ENCODE data around the gene TMEM151B.
A peak's percentile ranks its signal among the peaks of the same experiment; 100 is the strongest.

The TMEM151B gene

DNA sequence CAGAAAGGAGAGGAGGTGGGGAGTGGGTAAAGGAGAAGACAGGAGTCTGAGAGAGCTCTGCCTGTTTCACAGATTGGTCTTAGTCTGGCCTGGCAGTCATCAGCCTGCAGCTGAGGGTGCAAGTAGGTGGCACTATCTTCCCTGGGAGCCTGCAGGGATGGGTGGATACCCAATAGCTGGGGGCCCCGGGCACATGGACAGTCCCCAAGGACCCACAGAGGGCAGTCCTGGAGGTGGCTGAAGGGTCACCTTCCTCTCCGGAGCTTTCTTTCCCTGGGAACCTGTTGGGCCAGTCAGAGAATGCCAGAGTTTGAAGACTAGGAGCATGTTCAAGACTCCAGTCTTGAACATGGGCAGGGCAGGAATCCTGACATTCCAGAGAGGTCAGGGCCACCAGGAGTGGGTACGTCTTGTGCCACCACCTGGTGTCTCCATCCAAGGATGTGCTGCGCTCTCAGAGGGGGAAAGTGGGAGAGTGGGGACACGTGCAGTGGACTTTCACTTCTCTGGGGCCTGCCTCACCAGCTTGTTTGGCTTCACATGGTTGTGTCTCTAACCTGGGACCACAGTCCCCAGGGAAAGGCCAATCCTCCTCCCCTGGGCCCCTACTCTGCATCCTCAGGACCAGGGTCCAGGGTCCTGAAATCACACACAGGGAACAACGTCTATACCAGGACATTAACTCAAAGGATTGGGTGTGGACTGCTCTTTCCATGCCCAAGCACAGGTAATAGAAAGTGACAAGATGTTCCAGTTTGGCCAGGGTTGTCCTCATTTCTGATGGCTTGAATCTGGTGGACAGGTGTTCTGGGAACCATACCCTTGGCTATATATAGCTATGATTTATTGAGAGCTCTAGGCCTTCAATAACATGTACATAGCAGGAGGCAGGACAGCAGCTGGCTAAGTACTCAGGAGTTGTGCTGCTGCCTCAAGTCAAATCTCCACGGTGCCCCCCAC lies 24.9 kb downstream of the TMEM151B start:
- Histone ChIP-seq H3K27ac (ENCODE audit: low read length) (no peak overlapping the region), H3K4me3 (ENCODE audit: low read depth in 1 of 2, low read length in 2 of 2) (no peak overlapping the region), H3K9me3 (ENCODE audit: control insufficient read depth in 1 of 2, low read length in 2 of 2) (no peaks in the 10 kb centered on the region), H3K36me3 (ENCODE audit: control insufficient read depth in 1 of 2, insufficient read depth in 2 of 2, low read length in 2 of 2) (peaks cover 0 to 1% of the 10 kb centered on the region in 2 donors), H3K4me1 (ENCODE audit: control insufficient read depth in 1 of 2, insufficient read depth in 2 of 2, low read length in 2 of 2) (peaks cover 2 to 13% of the 10 kb centered on the region in 2 donors), H3K27me3 (ENCODE audit: low read depth, low read length) (peaks cover 55% of the 10 kb centered on the region)

DNA sequence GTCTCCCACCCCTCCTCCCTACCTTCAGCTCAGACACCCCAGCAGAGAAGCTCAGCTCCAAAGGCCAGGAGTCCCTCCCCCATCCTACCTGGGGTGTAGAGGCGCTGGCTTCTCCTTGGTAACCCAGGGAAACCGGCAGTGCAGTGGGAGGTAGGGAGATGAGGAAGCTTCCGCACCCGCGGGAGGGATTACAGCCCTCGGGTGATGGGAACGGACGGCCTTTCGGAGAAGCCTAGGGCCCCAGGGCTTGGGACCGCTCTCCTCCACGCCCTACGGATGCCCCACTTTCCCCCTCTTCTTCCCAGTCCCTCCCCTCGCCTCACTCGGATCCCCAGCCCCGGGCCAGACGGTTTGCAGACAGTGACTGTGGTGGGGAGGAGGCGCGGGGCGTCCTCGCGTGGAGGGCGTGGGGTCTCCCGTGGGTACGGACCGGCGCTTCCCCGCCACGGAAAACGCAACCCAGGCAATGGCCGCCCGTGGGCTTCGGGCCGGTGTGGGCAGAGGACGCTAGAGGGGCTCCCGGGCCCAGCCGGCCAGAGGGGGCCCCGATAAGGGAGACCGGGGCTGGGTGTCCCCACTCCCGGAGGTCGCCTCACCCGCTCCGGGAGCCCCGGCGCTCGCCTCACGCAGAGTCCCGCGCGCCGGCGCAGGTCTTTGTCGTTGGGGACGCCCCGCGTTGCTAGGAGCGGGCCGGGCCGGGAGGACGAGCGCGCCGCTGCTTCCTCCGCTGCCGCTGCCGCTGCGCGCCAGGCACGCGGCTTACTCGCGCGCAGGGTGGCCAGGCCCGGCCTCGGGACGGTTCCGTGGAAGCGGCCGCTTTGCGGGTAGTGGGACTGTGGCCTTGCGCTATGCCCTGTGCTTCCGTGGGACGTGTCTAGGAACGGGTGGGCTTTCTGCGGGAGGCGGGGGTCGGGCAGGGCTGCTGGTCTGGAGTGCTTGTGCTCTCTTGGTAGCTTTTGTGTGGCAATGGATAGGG lies 27.1 kb downstream of the TMEM151B start:
- peak overlapping the region; percentile 21 to 78 for H3K4me3 ChIP-seq (ENCODE audit: low read depth in 1 of 2, low read length in 2 of 2)
- H3K4me1 ChIP-seq (ENCODE audit: control insufficient read depth in 1 of 2, insufficient read depth in 2 of 2, low read length in 2 of 2), result peaks cover 2 to 13% of the 10 kb centered on the region in 2 donors
- peaks cover 8 to 24% of the 10 kb centered on the region in 2 donors for H3K36me3 ChIP-seq (ENCODE audit: control insufficient read depth in 1 of 2, insufficient read depth in 2 of 2, low read length in 2 of 2)
- no peak overlapping the region for H3K27ac ChIP-seq (ENCODE audit: low read length)
- H3K27me3 ChIP-seq (ENCODE audit: low read depth, low read length), result peaks cover 48% of the 10 kb centered on the region
- H3K9me3 ChIP-seq (ENCODE audit: control insufficient read depth in 1 of 2, low read length in 2 of 2), result no peaks in the 10 kb centered on the region

DNA sequence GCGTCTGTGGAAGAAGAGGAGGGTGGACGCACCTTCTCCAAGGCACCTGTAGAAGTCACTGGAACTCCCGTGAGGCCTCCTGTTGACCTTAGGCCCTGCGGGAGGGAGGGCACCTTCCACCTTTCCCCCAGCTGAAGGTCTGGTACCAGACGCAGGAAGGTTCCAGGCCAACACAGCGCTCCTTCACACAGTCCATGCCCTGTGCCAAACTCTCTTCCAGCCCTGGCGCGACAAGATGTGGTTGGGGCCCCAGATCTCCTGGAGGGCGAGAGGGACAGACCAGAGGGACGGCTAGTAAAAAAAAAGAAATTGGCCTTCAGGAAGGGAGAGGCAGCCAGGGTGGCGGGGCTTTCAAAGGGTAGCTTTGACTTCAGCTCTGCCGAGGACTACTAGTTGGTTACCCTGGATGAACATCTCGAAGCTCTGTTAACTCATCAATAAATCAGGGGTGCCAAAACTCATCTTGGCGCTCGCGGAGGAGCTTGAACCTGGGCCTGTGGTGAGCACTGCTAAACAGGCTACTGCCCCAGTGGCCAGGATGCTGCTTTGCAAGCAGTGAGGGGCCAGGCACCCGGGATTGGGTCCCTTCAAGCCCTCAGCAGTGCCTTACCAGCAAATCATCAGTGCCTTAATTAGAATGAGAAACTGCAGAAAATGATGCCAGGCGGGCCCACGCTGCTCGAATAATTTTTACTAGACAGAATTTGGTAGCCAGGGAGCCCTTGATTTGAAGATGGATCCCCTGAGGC lies 28.0 kb downstream of the TMEM151B start:
- H3K9me3 ChIP-seq (ENCODE audit: control insufficient read depth in 1 of 2, low read length in 2 of 2), result no peaks in the 10 kb centered on the region
- peaks cover 40% of the 10 kb centered on the region for H3K27me3 ChIP-seq (ENCODE audit: low read depth, low read length)
- peak overlapping the region in 1 of 2 donors; percentile 78 for H3K4me3 ChIP-seq (ENCODE audit: low read depth in 1 of 2, low read length in 2 of 2)
- H3K27ac ChIP-seq (ENCODE audit: low read length), result no peak overlapping the region
- H3K4me1 ChIP-seq (ENCODE audit: control insufficient read depth in 1 of 2, insufficient read depth in 2 of 2, low read length in 2 of 2), result peaks cover 2 to 13% of the 10 kb centered on the region in 2 donors
- H3K36me3 ChIP-seq (ENCODE audit: control insufficient read depth in 1 of 2, insufficient read depth in 2 of 2, low read length in 2 of 2), result peaks cover 17 to 33% of the 10 kb centered on the region in 2 donors

DNA sequence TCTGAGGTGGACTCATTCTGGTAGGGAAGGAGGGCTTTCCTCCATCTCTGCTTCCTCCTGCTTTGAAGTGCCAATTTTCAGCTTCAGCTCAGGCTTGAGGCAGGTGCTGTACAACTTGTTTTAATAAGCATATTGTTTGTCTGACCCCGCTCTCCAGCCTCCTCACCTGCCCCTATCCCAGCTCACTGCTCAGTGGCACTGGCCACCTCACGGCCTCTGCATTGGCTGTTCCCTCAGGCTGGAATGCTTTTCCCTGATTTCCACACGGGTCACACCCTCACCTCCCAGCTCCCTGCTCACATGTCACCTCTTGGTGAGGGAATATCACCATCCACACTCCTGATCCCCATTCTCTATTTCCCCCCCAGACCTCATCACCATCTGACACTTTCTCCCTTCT lies 28.6 kb downstream of the TMEM151B start:
- Histone ChIP-seq H3K27ac (ENCODE audit: low read length) (no peak overlapping the region), H3K36me3 (ENCODE audit: control insufficient read depth in 1 of 2, insufficient read depth in 2 of 2, low read length in 2 of 2) (peaks cover 20 to 39% of the 10 kb centered on the region in 2 donors), H3K4me1 (ENCODE audit: control insufficient read depth in 1 of 2, insufficient read depth in 2 of 2, low read length in 2 of 2) (peaks cover 2 to 13% of the 10 kb centered on the region in 2 donors), H3K9me3 (ENCODE audit: control insufficient read depth in 1 of 2, low read length in 2 of 2) (no peaks in the 10 kb centered on the region), H3K4me3 (ENCODE audit: low read depth in 1 of 2, low read length in 2 of 2) (no peak overlapping the region), H3K27me3 (ENCODE audit: low read depth, low read length) (peaks cover 33% of the 10 kb centered on the region)

DNA sequence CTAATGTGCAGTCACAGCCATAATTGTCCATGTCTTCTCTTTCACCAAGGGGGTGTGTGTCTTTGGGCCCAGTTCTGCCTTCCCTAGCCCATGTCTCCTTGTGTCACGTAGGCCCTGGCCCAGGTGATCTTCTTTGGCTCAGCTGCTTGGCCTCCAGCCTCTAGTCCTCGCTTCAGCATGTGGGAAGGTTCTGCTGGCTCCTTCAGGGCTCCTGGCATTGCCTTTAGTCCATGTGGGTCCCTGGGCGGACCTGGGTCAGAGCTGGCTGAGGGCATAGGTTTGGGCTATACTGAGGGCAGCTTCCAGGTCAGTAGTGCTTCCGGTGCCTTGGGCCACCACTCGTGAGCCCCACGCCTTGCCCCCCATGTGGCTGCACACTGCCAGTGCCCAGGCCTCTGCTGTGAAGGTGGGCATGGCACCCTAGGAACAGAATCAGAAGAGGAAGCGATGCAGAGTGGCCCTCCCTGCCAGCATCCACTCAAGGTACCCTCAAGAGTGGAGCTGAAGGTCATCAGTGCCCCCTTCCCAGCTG lies 30.1 kb downstream of the TMEM151B start:
- H3K27me3 ChIP-seq (ENCODE audit: low read depth, low read length), result peaks cover 25% of the 10 kb centered on the region
- H3K9me3 ChIP-seq (ENCODE audit: control insufficient read depth in 1 of 2, low read length in 2 of 2), result no peaks in the 10 kb centered on the region
- peaks cover 2 to 13% of the 10 kb centered on the region in 2 donors for H3K4me1 ChIP-seq (ENCODE audit: control insufficient read depth in 1 of 2, insufficient read depth in 2 of 2, low read length in 2 of 2)
- peaks cover 25 to 53% of the 10 kb centered on the region in 2 donors for H3K36me3 ChIP-seq (ENCODE audit: control insufficient read depth in 1 of 2, insufficient read depth in 2 of 2, low read length in 2 of 2)
- H3K4me3 ChIP-seq (ENCODE audit: low read depth in 1 of 2, low read length in 2 of 2), result no peak overlapping the region
- H3K27ac ChIP-seq (ENCODE audit: low read length), result no peak overlapping the region

DNA sequence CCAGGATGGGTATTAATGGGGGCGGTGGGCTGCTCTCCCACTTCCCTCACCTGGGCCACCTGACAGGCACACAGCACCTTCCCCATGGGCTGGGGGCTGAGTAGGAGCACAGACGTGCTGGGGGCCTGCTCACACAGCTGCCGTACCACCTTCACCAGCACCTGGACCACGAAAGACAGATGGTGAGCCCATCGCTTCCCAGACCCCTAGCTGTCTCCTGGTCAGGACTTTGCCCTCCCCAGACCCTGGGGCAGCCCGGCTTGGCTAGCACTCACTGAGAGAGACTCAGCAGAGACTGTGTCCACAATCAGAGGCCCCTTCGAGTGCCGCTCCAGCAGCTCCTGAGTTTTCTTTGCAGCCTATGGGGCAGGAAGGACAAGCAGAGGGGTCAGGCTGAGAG lies 30.9 kb downstream of the TMEM151B start:
- Histone ChIP-seq H3K4me3 (ENCODE audit: low read depth in 1 of 2, low read length in 2 of 2) (no peak overlapping the region), H3K4me1 (ENCODE audit: control insufficient read depth in 1 of 2, insufficient read depth in 2 of 2, low read length in 2 of 2) (peaks cover 2 to 13% of the 10 kb centered on the region in 2 donors), H3K27me3 (ENCODE audit: low read depth, low read length) (peaks cover 19% of the 10 kb centered on the region), H3K27ac (ENCODE audit: low read length) (no peak overlapping the region), H3K36me3 (ENCODE audit: control insufficient read depth in 1 of 2, insufficient read depth in 2 of 2, low read length in 2 of 2) (peaks cover 33 to 60% of the 10 kb centered on the region in 2 donors), H3K9me3 (ENCODE audit: control insufficient read depth in 1 of 2, low read length in 2 of 2) (no peaks in the 10 kb centered on the region)

DNA sequence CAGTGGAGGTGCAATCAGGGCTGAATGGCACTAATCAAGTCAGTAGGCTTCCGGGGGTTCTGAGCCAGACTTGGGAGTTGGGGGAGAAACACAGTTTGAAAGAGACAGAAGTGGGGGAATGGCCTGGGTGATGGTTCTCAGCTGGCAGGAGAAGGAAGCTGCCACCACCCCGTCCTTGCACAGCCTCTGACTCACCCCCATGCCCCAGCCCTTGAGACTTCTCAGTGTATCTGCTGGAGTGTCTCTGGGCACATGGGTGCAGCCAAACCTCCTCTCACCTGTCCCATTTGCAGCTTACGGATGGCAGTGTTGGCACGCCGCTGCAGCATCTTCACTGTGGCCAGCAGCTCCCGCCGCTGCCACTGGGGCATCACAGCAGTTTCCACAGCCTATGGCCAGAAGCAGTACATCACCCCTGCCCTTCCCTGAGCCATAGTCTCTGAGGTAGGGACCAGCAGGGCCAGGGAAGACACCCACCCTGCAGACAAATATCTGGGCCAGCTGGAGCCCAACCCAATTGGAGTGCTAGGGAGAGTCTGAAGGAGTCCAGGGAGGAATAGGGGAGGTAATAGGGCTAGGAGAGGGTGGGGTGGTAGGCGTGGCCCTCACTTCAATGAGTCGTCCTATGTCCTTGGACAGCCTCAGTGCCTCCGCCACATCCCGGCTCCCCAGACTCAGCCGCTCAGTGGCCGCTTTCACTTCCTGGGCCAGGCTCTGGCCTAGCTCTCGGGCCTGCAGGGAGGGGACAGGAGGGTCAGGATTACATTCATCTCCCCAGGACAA lies 31.7 kb downstream of the TMEM151B start:
- Histone ChIP-seq H3K36me3 (ENCODE audit: control insufficient read depth in 1 of 2, insufficient read depth in 2 of 2, low read length in 2 of 2) (peaks cover 41 to 69% of the 10 kb centered on the region in 2 donors), H3K27me3 (ENCODE audit: low read depth, low read length) (peaks cover 11% of the 10 kb centered on the region), H3K9me3 (ENCODE audit: control insufficient read depth in 1 of 2, low read length in 2 of 2) (no peaks in the 10 kb centered on the region), H3K4me1 (ENCODE audit: control insufficient read depth in 1 of 2, insufficient read depth in 2 of 2, low read length in 2 of 2) (peaks cover 2 to 11% of the 10 kb centered on the region in 2 donors), H3K27ac (ENCODE audit: low read length) (no peak overlapping the region), H3K4me3 (ENCODE audit: low read depth in 1 of 2, low read length in 2 of 2) (no peak overlapping the region)

DNA sequence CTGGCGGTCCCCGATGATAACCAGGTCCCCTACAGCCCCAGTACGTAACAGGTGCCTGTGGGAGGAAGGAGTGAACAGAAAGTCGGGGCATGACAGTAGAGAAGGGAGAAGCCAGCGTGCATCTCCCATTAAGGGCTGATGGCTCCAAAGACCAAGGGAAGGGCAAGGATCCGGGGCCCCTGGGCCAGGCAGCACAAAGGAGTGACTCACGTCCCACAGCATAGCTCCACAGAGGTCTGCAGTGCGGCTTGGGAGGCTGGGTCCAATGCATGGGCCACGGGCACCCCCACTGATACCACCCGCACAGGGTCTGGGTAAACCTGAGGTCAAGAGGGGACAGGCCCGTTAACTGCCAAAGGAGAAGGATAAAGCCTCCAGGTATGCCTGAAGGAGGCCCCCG lies 32.6 kb downstream of the TMEM151B start:
- Histone ChIP-seq H3K27ac (ENCODE audit: low read length) (no peak overlapping the region), H3K9me3 (ENCODE audit: control insufficient read depth in 1 of 2, low read length in 2 of 2) (no peaks in the 10 kb centered on the region), H3K4me3 (ENCODE audit: low read depth in 1 of 2, low read length in 2 of 2) (no peak overlapping the region), H3K27me3 (ENCODE audit: low read depth, low read length) (peaks cover 6% of the 10 kb centered on the region), H3K4me1 (ENCODE audit: control insufficient read depth in 1 of 2, insufficient read depth in 2 of 2, low read length in 2 of 2) (peaks cover 0 to 2% of the 10 kb centered on the region in 2 donors), H3K36me3 (ENCODE audit: control insufficient read depth in 1 of 2, insufficient read depth in 2 of 2, low read length in 2 of 2) (peaks cover 42 to 78% of the 10 kb centered on the region in 2 donors)

DNA sequence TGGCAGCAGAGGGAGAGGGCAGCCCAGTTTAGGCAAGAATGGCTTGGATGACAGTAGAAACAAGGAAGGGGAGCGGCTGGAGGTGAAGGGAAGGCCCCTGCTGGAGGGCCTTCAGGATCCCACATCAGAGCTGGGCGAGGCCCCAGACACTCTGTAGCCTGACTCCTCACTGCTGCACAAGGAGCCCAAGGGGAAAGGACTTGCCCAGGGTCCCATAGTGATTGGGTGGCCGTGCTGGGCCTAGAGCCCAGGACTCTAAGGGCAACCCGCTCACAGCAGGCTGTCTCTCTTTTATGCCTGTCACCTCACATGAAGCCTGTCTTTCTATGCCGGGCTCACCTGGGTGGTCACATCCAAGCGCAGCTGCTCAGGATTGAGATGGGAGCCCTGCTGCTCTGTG lies 33.6 kb downstream of the TMEM151B start:
- no peak overlapping the region for H3K27ac ChIP-seq (ENCODE audit: low read length)
- H3K4me3 ChIP-seq (ENCODE audit: low read depth in 1 of 2, low read length in 2 of 2), result no peak overlapping the region
- H3K36me3 ChIP-seq (ENCODE audit: control insufficient read depth in 1 of 2, insufficient read depth in 2 of 2, low read length in 2 of 2), result peaks cover 43 to 86% of the 10 kb centered on the region in 2 donors
- no peaks in the 10 kb centered on the region for H3K4me1 ChIP-seq (ENCODE audit: control insufficient read depth in 1 of 2, insufficient read depth in 2 of 2, low read length in 2 of 2)
- H3K27me3 ChIP-seq (ENCODE audit: low read depth, low read length), result no peaks in the 10 kb centered on the region
- no peaks in the 10 kb centered on the region for H3K9me3 ChIP-seq (ENCODE audit: control insufficient read depth in 1 of 2, low read length in 2 of 2)

Data from muscle layer of duodenum (tissue), 2 donors.